NCI-H2107 treated with DMSO at 0.1 percent for 48 hours (cell line): Measurements from ENCODE around the gene PTPN9.
"Not testable (repeated sequence)": the region's sequence is repeated elsewhere in the genome, so short reads cannot be mapped to it uniquely, and the experiment has no call there.

Experiments
- DNase-seq: peaks from one replicate; lab custom pipeline; 2025; ENCODE audit not compliant: unreplicated experiment; lab: John Stamatoyannopoulos, UW

PTPN9 gene

DNA sequence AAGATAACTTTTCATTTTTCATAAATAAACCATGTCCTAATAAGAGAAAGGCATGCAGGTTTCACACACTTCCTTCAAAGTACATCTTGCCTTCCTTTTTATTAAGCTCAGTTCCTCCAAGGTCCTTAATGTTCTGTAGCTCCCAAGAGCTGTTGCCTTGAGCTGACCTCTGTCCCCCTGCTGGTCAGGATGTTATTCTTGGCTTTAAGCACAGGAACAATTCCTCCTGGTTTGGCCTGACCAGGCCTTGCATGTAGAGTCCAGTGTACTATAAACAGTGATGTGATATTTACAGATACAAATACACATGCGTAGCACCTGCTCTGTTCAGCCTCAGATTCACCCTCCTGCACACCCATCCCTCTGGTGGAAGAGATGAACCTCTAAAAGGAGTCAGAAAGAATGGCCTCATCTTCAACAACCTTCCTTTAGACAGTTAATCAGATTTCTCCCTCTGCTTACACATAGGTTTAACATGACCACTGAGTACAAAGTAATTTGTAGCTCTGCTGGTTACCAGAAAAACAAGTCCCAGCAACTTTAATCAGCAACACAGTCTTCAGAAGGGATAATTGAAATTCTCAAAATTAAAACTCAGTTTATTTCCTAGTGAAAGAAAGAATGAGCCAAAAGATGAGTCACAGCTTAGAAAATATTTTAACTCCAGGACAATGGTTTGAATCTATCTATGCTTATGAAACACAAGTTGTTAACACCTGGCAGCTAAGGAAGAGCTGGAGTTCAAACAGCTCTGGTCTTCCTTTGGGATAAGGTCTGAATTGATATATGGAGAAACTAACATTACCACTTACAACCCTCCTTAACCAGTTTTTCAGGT is 46.5 kb downstream of the PTPN9 start:
- DNase-seq, result no peak

DNA sequence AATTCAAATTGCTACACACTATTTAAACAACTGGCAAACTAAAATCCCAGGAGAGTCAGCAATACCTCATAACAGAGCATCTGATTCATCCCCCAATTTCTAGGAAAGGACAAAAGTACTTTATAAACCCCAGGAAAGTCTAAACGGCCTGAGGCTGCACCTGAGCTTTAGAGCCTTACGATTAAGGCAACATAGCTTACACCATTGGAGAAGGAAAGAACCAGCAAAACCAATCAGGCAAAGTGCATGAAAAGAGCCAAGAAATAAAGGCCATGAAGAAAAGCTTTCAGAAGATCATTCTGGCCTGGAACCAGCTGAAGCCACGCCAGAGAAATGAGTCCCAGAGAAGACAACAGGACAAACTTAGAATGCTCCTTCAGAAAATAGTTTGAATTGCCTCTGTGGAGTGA is 48.1 kb downstream of the PTPN9 start:
- no peak for DNase-seq

DNA sequence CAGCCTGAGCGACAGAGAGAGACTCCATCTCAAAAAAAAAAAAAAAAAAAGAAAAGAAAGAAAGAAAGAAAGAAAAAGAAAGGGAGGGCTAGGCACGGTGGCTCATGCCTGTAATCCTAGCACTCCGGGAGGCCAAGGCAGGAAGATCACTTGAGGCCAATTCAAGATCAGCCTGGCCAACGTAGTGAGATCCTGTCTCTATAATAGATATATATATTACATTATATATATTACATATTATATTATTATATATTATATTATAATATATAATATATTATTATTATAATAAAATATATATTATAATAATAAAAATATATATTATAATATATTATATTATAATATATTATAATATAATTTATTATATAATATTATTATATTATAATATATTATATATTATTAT is 48.9 kb downstream of the PTPN9 start:
- no peak for DNase-seq

DNA sequence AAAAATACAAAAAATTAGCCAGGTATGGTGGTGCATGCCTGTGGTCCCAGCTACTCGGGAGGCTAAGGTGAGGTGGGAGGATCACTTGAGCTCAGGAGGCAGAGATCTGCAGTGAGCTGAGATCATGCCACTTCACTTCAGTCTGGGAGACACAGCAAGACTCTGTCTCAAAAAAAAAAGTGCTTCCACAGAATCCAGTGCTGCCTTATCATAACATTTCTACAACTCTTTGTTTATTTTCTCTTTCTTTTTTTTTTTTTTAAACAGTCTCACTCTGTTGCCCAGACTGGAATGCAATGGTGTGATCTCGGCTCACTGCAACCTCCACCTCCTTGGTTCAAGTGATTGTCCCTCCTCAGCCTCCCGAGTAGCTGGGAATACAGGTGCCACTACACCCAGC is 53.4 kb downstream of the PTPN9 start:
- not testable (repeated sequence) for DNase-seq

DNA sequence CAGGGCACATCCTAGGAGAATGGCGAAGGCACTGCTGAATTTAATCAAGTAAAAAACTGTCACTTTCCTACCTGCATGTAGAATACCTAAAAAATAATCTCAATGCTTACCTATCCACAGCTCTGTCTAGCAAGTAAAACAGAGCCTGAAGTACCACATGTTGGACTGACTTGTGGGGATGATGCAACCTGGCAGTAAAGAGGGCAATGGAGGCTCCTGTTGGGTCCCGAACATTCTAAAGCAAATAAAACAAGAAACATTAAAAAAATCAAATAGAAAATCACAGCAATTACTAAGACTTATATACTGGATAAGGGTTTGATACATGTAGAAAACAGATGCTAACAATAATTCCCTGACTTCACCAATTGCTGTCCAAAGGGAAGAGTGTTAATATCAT is 56.1 kb downstream of the PTPN9 start:
- no peak for DNase-seq

DNA sequence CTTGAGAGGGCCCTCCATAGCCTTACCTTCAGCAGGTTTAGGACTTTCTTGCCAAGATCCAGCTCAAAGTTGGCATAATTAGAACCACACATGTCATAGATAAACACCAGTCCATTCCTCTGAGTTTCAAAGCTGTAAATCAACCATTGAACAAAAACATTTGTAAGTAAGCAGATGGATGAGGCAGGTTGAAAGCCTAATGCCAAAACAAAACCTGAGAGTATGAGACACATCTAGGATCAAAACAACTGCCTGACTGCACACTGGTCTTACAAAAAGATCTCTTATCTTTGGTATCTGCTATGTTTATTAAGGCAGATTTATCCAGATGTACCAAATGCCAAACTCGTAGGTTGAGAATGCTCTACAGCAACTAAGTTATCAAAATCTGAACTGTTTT is 61.9 kb downstream of the PTPN9 start:
- DNase-seq, result no peak

DNA sequence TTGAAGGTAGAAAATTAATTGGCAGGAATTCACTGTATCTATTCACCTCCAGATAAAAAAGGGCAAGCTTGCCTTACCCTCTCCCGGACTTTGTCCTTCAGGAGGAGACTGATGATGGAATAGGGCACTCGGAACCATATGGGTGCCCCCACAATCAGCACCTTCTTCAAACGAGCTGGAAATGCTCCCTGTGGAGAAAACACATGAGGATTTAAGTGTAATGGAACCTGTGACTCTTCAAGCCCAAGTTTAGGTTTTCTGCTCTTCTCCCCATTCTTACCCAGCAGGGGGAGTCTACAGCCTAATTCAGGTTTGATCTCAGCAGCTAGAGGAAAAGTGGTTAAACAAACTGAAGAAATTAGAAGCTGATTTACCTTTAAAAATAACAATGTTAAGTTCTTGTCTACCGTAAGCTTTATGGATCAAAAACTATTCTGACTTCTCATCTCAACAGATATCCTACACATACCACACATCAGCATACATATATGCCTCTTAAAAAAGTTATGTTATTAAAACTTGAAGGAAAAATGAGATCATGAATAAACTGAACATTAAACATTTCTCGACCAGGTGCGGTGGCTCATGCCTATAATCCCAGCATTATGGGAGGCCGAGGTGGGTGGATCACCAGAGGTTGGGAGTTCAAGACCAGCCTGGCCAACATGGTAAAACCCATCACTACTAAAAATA is 70.1 kb downstream of the PTPN9 start:
- DNase-seq, result no peak

DNA sequence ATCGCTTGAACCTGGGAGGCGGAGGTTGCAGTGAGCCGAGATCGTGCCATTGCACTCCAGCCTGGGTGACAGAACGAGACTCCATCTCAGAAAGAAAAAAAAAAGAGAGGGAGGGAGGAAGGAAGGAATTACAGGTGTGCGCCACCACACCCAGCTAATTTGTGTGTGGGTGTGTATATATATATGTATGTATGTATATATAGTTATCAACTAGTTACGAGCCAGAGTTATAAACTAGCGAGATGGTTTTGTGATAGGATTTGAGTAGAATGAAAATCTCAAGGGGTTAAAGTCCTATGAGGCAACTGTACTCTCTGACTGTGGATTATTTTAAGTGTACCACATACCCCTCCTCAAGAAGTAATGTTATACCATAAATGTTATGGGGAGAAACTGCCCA is 76.8 kb downstream of the PTPN9 start:
- no peak for DNase-seq

DNA sequence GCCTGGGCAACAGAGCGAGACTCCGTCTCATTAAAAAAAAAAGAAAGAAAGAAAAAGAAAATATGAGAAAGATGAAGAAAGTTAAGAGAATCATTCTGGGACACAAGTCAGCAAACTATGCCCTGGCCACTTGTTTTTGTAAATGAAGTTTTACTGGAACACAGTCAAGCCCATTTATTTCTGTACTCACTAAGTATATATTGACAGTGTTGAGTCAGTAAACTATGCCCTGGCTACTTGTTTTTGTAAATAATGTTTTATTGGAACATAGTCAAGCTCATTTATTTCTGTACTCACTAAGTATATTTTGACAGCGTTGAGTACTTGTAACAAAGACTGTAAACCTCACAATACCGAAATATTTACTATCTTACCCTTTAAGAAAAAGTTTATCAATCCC is 85.4 kb downstream of the PTPN9 start:
- no peak for DNase-seq

DNA sequence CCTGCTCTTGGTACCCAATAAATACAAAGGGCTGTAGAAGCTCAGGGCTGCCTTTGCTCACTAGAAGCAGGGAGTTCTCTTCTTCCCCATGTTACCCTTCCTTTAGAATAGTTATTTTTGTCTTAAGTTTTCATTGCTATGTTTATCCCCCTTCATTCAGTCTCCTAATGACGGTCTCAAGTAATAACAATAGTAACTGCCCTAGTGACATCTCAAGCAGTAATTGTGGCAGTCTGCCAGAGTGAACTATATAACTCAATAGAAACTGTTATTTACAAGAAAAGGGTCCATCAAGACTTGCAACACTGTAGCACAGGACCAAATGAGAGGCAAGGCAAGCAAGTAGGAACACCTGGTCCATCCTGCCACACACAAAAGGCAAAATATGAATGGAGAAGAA is 95.2 kb downstream of the PTPN9 start:
- no peak for DNase-seq

DNA sequence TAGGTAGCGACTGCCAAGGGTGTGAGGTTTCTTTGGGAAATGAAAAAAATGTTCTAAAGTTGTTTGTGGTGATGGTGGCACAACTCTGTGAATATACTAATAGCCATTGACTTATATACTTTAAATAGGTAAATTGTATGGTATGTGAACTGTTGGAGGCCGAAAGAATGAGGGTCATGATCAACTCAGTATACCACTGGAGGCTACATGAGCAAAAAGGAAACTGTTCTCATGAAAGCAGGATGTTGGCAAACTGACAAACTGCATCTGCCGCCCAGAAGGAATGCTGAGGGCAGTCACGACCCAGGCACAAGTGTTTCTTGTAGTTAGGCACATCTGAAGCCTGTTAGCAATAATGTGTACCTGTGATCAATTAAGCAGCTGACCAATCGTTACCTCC is 95.6 kb downstream of the PTPN9 start:
- DNase-seq, result not testable (repeated sequence)

DNA sequence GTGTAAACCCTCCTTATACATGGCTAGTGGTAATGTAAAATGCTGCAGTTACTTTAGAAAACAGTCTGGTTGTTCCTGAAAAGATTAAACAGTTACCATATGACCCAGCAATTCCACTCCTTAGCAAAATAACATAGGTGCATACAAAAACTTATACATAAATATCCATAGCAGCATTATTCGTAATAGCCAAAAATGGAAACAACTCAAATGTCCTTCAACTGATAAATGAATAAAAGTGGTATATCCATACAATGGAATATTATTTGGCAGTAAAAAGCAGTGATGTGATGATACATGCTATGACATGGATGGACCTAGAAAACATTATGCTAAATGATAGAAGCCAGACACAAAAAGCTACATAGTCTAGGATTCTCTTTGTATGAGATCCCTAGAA is 96.0 kb downstream of the PTPN9 start:
- no peak for DNase-seq

DNA sequence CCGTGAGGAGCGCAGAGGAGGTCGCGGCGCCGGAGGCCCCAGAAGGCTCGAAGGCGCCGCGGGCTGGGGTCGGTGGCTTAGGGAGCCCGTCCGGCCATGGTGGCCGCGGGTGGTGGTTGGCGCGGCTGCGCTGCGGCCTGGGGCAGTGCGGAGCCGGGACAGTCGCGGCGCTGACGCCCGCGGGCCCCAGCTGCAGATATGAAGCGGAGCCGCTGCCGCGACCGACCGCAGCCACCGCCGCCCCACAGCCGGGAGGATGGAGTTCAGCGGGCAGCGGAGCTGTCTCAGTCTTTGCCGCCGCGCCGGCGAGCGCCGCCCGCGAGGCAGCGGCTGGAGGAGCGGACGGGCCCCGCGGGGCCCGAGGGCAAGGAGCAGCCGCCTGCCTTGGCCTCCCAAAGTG is 98.7 kb downstream of the PTPN9 start:
- DNase-seq, result not testable (repeated sequence)

DNA sequence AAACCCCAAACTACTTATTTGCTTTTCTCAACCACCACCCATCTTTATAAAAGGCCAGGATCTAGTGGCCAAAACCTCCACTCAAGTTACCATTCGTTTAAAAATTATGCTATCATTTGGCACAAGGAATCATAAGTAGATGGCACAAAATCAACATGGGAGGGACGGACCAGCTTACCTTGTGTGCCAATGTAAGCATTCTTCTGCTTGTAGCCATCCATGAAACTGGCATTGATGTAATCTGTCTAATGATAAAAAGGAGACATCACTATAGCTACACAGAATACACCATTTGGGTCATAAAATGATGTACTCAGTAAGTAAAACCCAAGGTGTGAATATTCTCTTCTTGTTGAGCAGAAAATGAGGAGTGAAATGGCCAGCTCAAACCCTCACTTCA is 99.4 kb downstream of the PTPN9 start:
- DNase-seq, result no peak

DNA sequence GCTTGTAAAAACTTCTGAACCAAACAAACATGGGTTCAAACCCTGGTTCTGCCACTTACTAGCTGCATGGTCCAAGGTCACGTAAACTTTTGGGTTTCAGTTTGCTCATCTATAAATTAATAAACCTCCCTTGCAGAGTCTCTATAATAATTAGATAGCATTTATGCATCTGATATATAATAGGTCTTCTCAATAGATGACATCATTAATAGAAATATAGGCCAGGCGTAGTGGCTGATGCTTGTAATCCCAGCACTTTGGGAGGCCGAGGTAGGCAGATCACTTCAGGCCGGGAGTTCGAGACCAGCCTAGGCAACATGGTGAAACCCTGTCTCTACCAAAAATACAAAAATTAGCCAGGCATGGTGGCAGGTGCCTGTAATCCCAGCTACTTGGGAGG is 102.0 kb downstream of the PTPN9 start:
- DNase-seq, result not testable (repeated sequence)

DNA sequence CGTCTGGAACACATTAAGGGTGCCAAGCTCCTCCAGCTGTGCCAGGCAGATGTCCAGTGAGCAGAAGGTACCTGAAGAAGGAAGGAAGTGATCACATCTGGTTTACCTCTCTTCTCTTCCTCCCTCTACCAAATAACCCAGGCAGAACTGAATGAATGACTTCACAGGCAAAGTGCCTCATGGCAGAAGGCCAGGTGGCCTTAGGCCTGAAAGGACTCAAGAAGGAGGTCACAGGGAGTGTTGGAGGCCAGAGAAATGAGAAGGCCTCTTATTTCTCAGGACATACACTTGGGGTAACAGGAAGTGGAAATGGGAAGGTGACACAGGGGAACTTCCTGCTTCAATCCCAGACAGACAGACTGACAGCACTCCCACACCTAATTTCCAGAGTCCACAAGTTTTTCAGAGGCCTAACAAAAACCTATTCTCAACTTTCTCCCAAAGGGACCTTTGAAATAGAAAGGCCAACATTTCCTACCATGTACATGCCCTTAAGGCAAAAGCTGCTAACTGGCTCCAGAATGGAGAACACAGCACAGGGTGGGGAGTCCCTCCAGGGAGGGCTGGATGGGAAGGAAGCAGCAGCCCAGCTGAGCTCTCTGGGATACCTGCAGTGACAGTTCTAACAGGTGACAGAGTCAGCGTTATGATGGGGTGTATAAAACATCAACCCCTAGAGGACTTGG is 110.1 kb downstream of the PTPN9 start:
- DNase-seq, result no peak

DNA sequence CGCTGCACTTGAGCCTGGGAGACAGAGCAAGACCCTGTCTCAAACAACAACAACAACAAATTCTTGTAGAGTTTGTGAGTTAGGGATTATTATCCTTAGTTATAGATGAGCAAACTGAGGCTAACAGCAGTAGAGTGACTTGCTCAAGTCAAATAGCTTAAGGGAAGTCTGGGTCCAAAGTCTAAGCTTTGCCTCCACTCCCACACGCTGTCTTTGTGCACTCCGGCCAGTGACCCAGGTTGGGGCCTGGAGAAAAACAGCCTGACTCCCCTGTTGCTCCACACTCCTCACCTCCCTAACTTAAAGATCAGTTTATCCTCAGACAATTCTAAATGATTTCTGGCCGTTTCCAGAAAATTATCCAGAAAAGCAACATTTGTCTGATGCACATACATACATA is 118.5 kb downstream of the PTPN9 start:
- no peak for DNase-seq

DNA sequence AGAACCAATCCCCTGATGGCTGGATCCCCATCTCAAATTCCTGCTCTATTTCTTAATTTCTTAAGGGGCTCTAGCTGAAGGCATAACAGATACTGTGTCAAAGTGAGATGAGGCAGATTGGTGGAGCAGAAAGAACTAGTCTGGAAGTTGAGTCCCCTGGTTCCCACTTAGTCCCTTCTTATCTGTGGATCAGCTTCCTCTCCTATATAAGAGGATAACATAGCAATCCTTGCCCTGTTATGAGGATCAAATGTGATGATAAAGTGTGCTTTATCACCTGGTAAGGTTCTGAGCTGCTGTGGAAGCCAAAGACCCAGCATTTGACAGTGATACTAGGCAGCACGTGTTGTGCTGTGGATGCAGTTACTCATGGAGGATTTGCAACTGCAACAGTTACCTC is 119.5 kb downstream of the PTPN9 start:
- DNase-seq, result no peak

DNA sequence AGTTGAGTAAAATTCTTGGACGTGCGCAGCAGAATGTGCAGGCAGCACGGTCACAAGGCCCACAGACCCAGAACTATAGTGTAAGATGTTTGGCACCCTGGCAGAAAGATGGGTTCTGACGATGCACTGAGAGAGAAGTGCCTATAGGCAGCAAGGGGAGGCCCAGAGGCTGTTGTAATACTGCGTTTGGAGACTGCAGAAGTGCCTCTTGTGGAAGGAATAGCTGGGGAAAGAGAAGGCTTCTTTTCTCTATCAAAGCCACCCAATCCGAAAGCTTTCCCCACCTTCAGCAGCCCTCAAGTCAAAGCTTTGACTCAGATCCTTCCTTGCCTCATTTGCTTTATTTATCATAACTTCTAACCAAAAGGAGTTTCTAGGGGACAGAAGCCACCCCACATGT is 122.4 kb downstream of the PTPN9 start:
- DNase-seq, result no peak

DNA sequence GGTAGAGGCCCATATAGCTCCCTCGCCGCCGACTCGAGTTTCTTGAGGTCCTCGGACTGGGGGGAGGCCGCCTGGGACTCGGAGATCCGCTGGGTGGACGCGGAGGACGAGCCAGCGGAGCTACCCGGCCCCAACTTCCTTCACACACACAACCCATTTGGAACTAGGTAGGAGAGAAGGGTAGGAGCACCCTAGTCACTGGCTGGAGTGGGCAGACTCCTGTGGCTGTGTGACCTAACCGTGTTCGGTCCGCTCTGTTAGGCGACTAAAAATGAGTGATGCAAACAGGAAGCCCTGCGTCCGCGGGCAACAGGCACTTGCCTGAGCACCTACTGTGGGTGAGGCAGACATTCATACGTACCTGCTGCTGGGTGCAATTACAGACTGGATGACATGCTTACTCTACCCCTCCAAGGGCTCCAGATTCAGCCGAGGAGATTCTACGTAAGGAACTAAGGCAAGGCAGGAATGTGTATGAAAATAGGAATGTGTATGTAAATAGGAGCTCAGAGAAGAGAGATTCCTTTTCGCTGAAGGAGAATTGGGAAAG is 123.1 kb downstream of the PTPN9 start:
- DNase-seq, result peak; percentile 45

DNA sequence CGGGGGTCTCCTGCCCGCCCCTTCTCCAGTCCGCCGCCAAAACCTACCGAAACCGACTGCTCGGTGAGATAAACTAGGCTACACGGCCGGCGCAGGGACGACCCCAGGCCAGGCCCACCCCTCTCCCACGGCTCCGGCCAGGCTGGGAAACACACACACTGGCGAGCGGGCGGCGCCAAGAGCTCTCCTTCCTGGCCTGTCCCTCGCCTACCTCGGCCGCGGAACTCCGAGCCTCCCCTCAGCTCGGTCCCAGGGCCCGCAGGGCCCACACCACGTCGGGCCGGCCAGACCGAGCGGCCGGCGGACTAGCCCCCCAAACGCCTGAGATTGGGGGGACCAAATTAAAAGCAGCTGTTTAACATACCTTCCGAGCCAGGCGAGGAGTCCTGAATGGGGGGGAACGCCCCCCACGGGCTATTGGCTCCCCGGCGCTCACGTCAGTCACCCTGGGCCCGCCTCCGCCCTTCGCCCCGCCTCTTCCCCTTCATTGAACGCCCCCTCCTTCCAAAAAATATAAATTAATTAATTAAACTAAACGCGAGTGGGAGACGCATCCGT is 123.6 kb downstream of the PTPN9 start:
- peak; percentile 45 for DNase-seq
